Measurements from ENCODE around the gene KLRK1. TPM values are rescaled to one million over a fixed set of nuclear protein-coding genes. Genes with fewer than 3 reads are reported as not detected.
"Not testable (repeated sequence)": the region's sequence is repeated elsewhere in the genome, so short reads cannot be mapped to it uniquely, and the experiment has no call there.

KLRK1 gene
- total RNA-seq (10 to 100 TPM in 1 of 5 experiments, 1 to 10 TPM in 3, under 1 TPM in 1; 0.15 to 75.2 (median 5.1) TPM), polyA plus RNA-seq (1 to 10 TPM in 1 of 2 donors, under 1 TPM in 1; 0.62 to 2.7 TPM), total RNA-seq (not detected)

DNA sequence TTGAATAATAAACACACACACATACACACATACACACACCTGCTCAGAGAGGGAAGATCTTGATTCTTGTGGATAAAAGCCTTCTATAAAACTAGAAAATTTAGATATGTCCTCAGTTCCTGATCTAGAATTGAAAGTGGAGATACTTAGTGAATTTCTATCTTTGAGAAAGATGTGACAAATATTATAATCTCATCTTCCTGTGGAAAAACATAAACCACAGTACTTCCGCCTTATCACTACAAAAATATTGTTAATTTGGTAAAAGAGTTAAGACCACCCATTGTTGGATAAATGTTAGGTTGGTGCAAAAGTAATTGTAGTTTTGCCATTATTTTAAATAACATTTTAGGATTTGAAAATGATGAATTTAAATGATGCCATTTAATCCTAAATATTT, at the start of gene KLRK1:
KLRK1 (minus strand) TSS at position 138 of the 400 bp plus-strand sequence. CDS start 1,231 bp downstream, outside the sequence.
- no peaks in the 10 kb centered on the region for H3K27me3 ChIP-seq (ENCODE audit: control insufficient read depth in 2 of 2, insufficient read depth in 2 of 2, low read length in 2 of 2)
- H3K36me3 ChIP-seq (ENCODE audit: control insufficient read depth in 2 of 3, insufficient read depth in 3 of 3, low read length in 3 of 3): peaks cover 0 to 6% (median 0%) of the 10 kb centered on the region in 3 experiments
- peak within 1 kb of the TSS; percentile 34 for H3K4me3 ChIP-seq (ENCODE audit: low read length)
- intact Hi-C loops (cut with micrococcal nuclease): no loop called here
- ATAC-seq (no peak), DNase-seq (no peak)
- ChIA-PET POLR2A (no interaction called here), CTCF (no interaction called here)
- no peaks in the 10 kb centered on the region for H3K9me3 ChIP-seq (ENCODE audit: control insufficient read depth in 2 of 3, low read length in 3 of 3)
- peaks cover 8 to 34% (median 9%) of the 10 kb centered on the region in 5 donors for H3K27me3 Mint-ChIP-seq
- no peaks in the 10 kb centered on the region for H3K9me3 Mint-ChIP-seq
- no peaks in the 10 kb centered on the region for H3K36me3 Mint-ChIP-seq
- peak within 1 kb of the TSS in 1 of 9 donors; percentile 7 for H3K27ac Mint-ChIP-seq
- H3K4me1 ChIP-seq (ENCODE audit: control insufficient read depth in 2 of 2, insufficient read depth in 2 of 2, low read length in 2 of 2): peaks cover 0 to 44% of the 10 kb centered on the region in 2 donors
- no peak within 1 kb of the TSS for H3K27ac ChIP-seq (ENCODE audit: low read depth, low read length)
- H3K4me3 Mint-ChIP-seq: peak within 1 kb of the TSS in 2 of 10 donors; percentile 3 to 78
- H3K4me1 Mint-ChIP-seq: peaks cover 0 to 17% (median 6%) of the 10 kb centered on the region in 7 donors

DNA sequence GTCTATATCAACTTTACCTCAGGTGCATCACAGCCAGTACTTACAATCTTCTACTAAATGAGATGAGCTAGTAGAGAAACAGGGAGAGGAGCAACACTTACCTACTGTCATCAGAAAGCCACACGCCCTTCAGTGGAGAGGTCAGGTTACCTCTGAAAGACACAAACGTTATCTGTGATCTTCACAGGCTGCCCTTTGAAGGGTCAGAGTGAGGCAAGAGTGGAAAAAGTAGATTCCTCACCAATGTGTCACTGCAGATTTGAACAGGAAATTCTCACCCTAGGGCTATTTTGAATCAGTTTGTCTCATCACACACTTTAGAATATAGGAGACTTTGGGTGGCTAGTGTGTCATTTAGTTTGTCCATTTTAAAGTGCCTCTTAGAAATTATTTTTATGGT, 47.8 kb upstream of the KLRK1 start:
- CTCF ChIA-PET; H3K4me1 Mint-ChIP-seq; H3K9me3 Mint-ChIP-seq; H3K36me3 ChIP-seq (ENCODE audit: control insufficient read depth in 2 of 3, insufficient read depth in 3 of 3, low read length in 3 of 3); H3K27ac ChIP-seq (ENCODE audit: low read depth, low read length); H3K9me3 ChIP-seq (ENCODE audit: control insufficient read depth in 2 of 3, low read length in 3 of 3); ATAC-seq; H3K27ac Mint-ChIP-seq; DNase-seq; POLR2A ChIA-PET; H3K4me1 ChIP-seq (ENCODE audit: control insufficient read depth in 2 of 2, insufficient read depth in 2 of 2, low read length in 2 of 2); intact Hi-C loops (cut with micrococcal nuclease); H3K4me3 Mint-ChIP-seq; H3K27me3 ChIP-seq (ENCODE audit: control insufficient read depth in 2 of 2, insufficient read depth in 2 of 2, low read length in 2 of 2); H3K4me3 ChIP-seq (ENCODE audit: low read length); H3K36me3 Mint-ChIP-seq; H3K27me3 Mint-ChIP-seq: not testable (repeated sequence)

DNA sequence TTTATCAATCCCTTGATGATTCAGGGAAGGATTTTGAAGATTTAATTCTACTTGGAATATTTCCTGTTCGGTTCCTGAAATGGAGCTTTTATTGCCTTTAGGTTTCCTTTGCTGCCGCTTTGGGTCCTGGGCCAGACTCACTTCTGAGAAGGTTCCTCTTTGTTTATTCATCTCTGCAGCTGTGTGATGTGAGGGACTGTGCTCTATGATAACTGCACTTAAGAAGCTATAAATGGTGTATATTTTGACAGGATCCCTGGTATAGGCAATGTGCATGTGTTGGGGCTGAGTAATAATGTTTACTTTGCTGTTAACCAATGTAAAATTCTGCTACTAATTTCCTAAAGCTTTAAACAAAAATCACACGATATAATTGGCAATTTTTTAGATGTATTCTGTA, 46.0 kb upstream of the KLRK1 start, which contains the start of gene KLRC2:
KLRC2 (minus strand) TSS at position 195 of the 400 bp plus-strand sequence; CDS start at position 171, 24 bp downstream.
- H3K27me3 ChIP-seq (ENCODE audit: control insufficient read depth in 2 of 2, insufficient read depth in 2 of 2, low read length in 2 of 2); POLR2A ChIA-PET; H3K27me3 Mint-ChIP-seq; H3K4me3 Mint-ChIP-seq; H3K27ac Mint-ChIP-seq; H3K4me3 ChIP-seq (ENCODE audit: low read length); H3K36me3 Mint-ChIP-seq; H3K4me1 ChIP-seq (ENCODE audit: control insufficient read depth in 2 of 2, insufficient read depth in 2 of 2, low read length in 2 of 2); intact Hi-C loops (cut with micrococcal nuclease); CTCF ChIA-PET; H3K4me1 Mint-ChIP-seq; H3K9me3 Mint-ChIP-seq; DNase-seq; H3K36me3 ChIP-seq (ENCODE audit: control insufficient read depth in 2 of 3, insufficient read depth in 3 of 3, low read length in 3 of 3); H3K9me3 ChIP-seq (ENCODE audit: control insufficient read depth in 2 of 3, low read length in 3 of 3); H3K27ac ChIP-seq (ENCODE audit: low read depth, low read length): not testable (repeated sequence)
- peak; percentile 40 for ATAC-seq

DNA sequence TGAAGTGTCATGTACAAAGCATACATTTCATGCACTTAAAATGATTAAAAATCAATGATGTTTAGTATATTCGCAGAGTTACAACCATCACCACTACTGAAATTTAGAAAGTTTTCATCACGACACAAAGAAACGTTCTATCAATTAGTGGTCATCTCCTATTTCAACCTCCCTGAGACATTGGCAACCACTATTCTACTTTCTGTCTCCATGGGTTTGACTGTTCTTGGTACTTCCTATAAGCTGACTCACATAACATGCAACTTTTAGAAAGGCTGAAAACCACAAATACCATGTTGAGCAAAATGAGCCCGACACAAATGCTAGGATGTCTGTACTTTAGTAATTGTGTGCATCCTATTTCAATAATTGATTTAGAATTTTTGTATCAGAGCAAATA, 40.8 kb upstream of the KLRK1 start:
- H3K4me1 ChIP-seq (ENCODE audit: control insufficient read depth in 2 of 2, insufficient read depth in 2 of 2, low read length in 2 of 2); CTCF ChIA-PET; H3K27me3 Mint-ChIP-seq; POLR2A ChIA-PET; DNase-seq; H3K27ac ChIP-seq (ENCODE audit: low read depth, low read length); H3K4me3 ChIP-seq (ENCODE audit: low read length); ATAC-seq; H3K9me3 ChIP-seq (ENCODE audit: control insufficient read depth in 2 of 3, low read length in 3 of 3); intact Hi-C loops (cut with micrococcal nuclease); H3K4me3 Mint-ChIP-seq; H3K36me3 Mint-ChIP-seq; H3K9me3 Mint-ChIP-seq; H3K27ac Mint-ChIP-seq; H3K27me3 ChIP-seq (ENCODE audit: control insufficient read depth in 2 of 2, insufficient read depth in 2 of 2, low read length in 2 of 2); H3K4me1 Mint-ChIP-seq; H3K36me3 ChIP-seq (ENCODE audit: control insufficient read depth in 2 of 3, insufficient read depth in 3 of 3, low read length in 3 of 3): not testable (repeated sequence)

DNA sequence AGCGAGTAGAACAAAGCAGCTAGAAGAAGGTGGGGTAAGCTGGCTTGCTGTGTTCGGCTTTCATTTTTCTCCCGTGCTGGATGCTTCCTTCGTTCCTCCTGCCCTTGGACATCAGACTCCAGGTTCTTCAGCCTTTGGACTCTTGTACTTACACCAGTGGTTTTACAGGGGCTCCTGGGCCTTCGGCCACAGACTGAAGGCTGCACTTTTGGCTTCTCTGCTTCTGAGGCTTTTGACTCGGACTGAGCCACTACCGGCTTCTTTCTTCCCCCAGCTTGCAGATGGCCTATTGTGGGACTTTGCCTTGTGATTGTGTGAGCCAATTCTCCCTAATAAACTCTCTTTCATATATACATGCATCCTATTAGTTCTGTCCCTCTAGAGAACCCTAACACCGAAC, 36.1 kb upstream of the KLRK1 start:
- H3K27me3 ChIP-seq (ENCODE audit: control insufficient read depth in 2 of 2, insufficient read depth in 2 of 2, low read length in 2 of 2); H3K4me1 ChIP-seq (ENCODE audit: control insufficient read depth in 2 of 2, insufficient read depth in 2 of 2, low read length in 2 of 2); H3K4me3 ChIP-seq (ENCODE audit: low read length); CTCF ChIA-PET; H3K4me3 Mint-ChIP-seq; H3K36me3 Mint-ChIP-seq; DNase-seq; ATAC-seq; H3K36me3 ChIP-seq (ENCODE audit: control insufficient read depth in 2 of 3, insufficient read depth in 3 of 3, low read length in 3 of 3); H3K27me3 Mint-ChIP-seq; POLR2A ChIA-PET; H3K9me3 Mint-ChIP-seq; intact Hi-C loops (cut with micrococcal nuclease); H3K27ac Mint-ChIP-seq; H3K4me1 Mint-ChIP-seq; H3K9me3 ChIP-seq (ENCODE audit: control insufficient read depth in 2 of 3, low read length in 3 of 3); H3K27ac ChIP-seq (ENCODE audit: low read depth, low read length): not testable (repeated sequence)

DNA sequence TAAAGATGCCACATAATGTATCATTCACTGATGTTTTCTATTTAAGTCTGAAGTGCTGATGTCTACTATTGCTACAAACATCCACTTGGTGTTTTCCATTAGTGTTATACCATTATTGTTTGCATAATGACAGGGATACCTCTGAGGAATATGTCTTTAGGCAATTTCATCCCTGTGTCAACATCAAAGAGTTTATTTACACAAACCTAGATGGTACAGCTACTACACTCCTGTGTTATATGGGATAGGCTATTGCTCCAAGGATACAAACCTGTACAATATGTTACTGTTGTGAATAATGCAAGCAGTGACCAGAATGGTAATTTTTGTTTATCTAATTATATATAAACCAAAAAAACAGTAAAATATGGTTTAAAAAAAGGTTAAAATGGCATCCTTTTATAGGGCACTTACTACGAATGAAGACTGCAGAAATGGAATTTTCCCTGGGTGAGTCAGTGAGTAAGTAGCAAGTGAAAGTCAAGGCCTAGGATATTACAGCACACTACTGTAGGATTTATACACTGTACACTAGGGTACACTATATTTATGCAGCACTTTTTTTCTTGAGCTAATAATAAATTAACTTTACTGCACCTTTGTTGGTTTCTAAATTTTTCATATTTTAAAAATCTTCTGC, 34.5 kb upstream of the KLRK1 start:
- H3K9me3 Mint-ChIP-seq; H3K9me3 ChIP-seq (ENCODE audit: control insufficient read depth in 2 of 3, low read length in 3 of 3); H3K4me1 ChIP-seq (ENCODE audit: control insufficient read depth in 2 of 2, insufficient read depth in 2 of 2, low read length in 2 of 2); H3K4me3 Mint-ChIP-seq; POLR2A ChIA-PET; ATAC-seq; H3K4me3 ChIP-seq (ENCODE audit: low read length); H3K27ac ChIP-seq (ENCODE audit: low read depth, low read length); H3K36me3 Mint-ChIP-seq; H3K27me3 ChIP-seq (ENCODE audit: control insufficient read depth in 2 of 2, insufficient read depth in 2 of 2, low read length in 2 of 2); H3K4me1 Mint-ChIP-seq; H3K36me3 ChIP-seq (ENCODE audit: control insufficient read depth in 2 of 3, insufficient read depth in 3 of 3, low read length in 3 of 3); H3K27ac Mint-ChIP-seq; CTCF ChIA-PET; H3K27me3 Mint-ChIP-seq; intact Hi-C loops (cut with micrococcal nuclease); DNase-seq: not testable (repeated sequence)

DNA sequence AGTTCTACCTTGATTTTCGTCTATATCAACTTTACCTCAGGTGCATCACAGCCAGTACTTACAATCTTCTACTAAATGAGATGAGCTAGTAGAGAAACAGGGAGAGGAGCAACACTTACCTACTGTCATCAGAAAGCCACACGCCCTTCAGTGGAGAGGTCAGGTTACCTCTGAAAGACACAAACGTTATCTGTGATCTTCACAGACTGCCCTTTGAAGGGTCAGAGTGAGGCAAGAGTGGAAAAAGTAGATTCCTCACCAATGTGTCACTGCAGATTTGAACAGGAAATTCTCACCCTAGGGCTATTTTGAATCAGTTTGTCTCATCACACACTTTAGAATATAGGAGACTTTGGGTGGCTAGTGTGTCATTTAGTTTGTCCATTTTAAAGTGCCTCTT, 32.3 kb upstream of the KLRK1 start:
- CTCF ChIA-PET; ATAC-seq; H3K9me3 Mint-ChIP-seq; H3K27me3 Mint-ChIP-seq; H3K27ac Mint-ChIP-seq; H3K9me3 ChIP-seq (ENCODE audit: control insufficient read depth in 2 of 3, low read length in 3 of 3); POLR2A ChIA-PET; H3K36me3 Mint-ChIP-seq; intact Hi-C loops (cut with micrococcal nuclease); H3K36me3 ChIP-seq (ENCODE audit: control insufficient read depth in 2 of 3, insufficient read depth in 3 of 3, low read length in 3 of 3); H3K27me3 ChIP-seq (ENCODE audit: control insufficient read depth in 2 of 2, insufficient read depth in 2 of 2, low read length in 2 of 2); H3K4me3 ChIP-seq (ENCODE audit: low read length); H3K4me1 ChIP-seq (ENCODE audit: control insufficient read depth in 2 of 2, insufficient read depth in 2 of 2, low read length in 2 of 2); H3K4me3 Mint-ChIP-seq; H3K27ac ChIP-seq (ENCODE audit: low read depth, low read length); DNase-seq; H3K4me1 Mint-ChIP-seq: not testable (repeated sequence)
